ENCODE measurements around the gene MSI2.

The MSI2 gene

DNA sequence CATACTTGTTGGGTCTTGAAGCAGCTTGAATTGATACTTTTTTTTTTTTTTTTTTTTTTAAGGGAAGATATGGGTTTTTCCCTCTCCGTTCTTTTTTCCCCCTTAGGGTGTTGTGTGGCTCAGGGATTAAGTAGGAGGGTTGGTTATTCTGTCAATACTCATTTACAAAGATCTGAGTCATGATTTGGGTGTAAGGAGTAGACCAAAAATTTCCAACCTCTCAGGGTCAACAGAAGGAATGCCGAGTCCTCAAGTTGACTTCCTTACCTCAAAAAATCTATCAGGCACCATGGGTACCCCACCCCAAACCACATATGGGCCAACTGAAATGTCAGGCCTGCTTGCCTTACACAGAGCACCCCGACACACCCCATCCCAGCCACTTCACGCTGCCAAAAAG, 258.3 kb downstream of the MSI2 start:
- DNase-seq (ENCODE audit: extremely low read depth in 1 of 2, low read depth in 1 of 2) = no peak

DNA sequence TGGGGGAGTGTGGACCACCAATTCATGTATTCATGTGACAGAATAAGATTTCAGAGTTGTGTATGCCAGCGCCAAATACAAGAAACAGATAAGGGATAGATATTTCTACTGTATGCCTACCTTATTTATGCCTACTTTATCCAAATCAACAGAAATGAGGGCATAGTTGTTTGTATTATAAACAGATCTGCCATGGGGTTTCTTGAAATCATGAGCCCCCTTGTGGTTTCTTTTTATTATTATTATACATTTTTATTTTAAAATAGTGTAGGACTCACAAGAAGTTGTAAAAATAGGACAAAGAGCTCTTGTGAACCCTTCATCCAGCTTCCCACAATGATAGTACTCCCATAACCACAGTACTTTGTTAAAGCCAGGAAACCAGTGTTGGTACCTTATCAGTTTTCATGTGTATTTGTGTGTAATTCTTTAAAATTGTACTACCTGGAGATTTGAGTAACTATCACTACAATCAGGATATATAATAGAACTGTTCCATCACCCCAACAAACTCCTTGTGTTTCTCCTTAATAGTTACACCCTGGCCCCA, 259.4 kb downstream of the MSI2 start:
- DNase-seq (ENCODE audit: extremely low read depth in 1 of 2, low read depth in 1 of 2) = no peak

DNA sequence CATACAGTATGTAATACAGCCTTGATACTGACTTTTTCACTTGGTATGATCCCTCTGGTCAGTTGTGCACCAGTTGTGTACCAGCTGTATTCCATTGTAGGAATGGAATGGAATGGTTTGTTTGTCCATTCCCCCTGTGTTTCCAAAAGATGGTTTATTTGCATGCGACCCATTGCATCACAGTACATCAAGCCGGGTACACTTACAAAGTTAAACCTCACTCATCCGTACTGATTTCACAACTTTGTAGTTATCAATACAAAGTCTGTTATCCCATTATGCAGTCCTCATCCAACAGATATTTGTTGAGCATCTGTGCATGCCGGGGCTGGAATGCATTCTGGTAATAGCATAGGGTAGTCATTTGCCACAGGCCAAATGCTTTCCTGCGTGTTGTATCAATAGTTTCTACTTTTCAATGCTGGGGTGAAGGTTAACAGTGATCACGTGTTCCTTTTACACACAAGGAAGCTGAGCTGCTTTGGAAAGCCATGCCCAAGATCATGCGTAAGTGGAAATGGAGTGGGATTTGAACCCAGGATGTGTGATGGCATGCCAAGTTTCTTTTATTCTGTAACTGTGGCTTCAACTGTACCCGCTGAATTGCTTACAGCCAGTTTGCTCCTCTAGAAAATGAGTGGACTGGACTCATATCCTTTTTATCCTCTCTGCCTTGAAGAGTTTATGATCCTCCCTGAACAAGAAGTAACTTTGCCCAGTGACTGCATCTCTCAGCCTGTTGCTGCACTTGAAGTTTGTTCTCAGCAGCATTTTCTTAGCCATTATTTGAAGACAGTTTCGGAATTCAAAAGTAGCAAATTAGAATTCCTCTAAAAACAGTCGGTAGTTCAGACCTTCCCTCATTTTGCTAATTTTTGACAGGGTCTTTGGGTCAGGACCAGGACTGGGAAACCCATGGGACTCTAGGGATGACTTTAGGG, 260.2 kb downstream of the MSI2 start:
- no peak for DNase-seq (ENCODE audit: extremely low read depth in 1 of 2, low read depth in 1 of 2)

DNA sequence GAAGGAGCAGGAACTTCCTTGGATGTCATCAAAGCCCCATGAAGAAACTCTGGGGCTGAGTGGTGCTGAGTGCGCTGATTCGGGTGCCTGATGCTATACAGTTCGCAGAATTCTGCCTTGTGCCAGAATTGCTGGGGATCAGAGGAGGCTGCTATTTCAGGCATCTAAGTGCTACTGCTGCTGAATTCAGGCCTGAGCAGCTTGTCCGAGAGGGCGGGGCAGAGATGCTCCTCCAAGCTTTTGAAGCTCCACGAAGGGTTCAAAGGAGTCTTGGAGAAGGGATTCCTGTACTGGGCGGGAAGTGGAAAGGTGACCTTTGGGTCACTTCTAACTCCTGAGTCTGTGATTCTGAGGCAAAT, 260.9 kb downstream of the MSI2 start:
- DNase-seq (ENCODE audit: extremely low read depth in 1 of 2, low read depth in 1 of 2) = no peak

DNA sequence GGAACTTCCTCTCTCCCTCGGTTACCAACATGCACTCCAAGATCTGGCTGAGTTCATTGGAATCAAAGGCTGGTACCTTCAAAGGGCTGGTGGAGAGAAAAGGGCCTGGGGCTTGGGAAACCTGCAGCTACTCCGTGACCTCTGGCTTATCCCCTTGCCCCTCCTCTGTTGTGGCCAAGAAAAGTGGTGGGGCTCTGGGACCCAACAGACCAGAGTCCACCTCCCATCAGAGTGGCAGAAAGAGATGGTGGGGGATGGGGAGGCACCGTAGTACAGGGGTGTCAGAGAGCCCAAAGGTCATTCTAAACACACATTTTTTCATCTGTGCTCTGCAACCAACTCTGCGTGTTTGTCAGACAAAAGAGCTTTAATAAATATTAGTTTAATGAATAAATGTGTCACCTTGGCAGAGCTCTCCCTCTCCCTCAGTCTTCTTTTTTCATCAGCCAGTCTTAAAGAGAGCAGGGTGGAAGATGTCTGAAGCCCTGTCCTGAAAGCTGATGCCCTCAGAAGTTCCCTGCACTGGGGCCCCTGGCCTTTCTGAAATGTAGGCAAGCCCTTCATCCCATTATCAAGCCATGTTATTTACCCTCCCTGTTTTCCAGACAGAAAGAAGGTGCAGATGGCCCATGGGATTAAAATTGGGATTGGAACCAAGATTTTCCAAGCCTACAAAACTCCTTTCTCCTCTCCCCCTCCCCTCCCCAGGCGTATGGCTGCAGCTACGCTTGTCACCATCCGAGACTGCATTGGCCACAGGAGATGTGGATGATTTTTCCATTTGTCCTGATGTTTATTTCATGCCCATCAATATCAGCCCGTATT, 261.5 kb downstream of the MSI2 start:
- DNase-seq (ENCODE audit: extremely low read depth in 1 of 2, low read depth in 1 of 2) = no peak

DNA sequence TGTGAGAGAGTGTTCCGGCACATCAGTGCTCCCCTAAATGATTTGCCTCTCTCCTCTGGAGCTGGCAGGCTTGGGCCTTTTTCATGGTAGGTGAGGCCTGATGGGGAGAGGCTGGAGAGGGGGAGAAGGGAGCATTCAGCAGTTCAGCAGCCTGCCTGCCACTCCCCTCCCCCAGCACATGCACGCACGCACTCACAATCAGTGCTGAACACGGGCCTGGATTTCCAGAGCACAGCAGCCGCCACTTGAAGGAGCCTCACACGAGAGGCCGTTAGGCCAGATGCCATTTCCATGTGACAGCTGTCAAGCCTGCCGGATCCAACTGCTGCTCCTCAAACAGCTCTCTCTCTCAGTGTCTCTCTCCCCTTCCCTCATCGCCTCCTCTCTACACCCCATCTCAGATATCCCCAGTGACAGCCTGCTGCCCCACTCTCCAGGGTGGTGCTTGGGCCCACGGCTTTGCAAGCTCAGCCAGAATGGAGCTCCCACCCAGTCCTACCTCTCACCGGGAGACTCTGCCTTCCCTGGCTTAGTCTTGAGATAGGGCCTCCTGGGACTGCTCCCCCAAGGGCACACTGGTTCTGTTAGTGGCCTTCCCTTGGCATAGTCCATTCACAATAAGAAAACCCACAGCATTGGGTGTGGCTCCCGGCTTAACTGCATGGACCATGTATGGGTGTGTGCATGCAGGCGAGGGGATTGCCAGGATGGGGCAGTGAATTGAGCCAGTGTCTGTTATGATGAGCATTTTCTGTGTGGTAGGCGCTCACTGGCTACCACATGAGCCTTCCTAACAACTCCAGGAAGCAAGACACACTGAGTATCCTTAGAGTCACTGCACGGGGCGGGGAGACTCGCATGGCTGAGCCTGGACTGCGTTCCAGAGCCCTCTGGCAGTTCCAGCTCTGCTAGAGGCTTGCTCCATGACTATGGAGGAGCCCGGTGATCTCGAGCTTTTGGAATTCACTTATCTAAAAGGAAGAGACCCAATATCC, 262.6 kb downstream of the MSI2 start:
- DNase-seq (ENCODE audit: extremely low read depth in 1 of 2, low read depth in 1 of 2) = no peak

DNA sequence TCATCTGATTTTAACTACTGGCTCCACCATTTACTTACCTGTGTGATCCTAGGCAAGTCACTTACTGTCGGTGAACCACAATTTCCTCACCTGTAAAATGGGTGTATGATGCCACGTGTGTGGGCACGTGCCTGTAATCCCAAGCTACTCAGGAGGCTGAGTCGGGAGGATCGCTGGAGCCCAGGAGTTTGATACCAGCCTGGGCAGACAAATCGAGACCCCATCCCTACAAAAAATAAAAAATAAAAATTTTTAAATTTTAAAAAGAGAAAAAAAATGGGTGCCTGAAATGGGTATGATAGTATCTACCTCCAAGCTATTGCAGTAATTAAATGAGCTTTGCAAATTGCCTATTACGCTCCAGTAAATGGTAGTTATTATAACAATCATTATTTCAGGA, 263.5 kb downstream of the MSI2 start:
- DNase-seq (ENCODE audit: extremely low read depth in 1 of 2, low read depth in 1 of 2) = no peak

DNA sequence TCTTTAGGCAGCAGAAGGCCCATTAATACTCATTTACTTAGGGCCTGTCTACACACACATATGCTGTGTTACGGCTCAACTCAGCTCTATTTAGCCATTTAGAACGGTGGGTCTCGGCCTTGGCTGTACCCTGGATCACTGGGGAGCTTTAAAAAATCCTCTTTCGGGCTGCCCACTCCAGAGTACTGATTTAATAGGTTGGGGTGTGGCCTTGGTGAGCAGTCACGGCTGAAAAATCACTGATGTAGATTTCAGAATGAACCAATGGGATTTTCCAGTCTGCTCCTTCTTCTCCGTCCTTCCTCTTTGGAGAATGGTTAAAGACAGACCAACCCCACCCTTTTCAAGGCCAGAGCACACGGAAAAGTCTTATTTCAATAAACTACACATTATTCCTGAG, 265.3 kb downstream of the MSI2 start:
- no peak for DNase-seq (ENCODE audit: extremely low read depth in 1 of 2, low read depth in 1 of 2)

DNA sequence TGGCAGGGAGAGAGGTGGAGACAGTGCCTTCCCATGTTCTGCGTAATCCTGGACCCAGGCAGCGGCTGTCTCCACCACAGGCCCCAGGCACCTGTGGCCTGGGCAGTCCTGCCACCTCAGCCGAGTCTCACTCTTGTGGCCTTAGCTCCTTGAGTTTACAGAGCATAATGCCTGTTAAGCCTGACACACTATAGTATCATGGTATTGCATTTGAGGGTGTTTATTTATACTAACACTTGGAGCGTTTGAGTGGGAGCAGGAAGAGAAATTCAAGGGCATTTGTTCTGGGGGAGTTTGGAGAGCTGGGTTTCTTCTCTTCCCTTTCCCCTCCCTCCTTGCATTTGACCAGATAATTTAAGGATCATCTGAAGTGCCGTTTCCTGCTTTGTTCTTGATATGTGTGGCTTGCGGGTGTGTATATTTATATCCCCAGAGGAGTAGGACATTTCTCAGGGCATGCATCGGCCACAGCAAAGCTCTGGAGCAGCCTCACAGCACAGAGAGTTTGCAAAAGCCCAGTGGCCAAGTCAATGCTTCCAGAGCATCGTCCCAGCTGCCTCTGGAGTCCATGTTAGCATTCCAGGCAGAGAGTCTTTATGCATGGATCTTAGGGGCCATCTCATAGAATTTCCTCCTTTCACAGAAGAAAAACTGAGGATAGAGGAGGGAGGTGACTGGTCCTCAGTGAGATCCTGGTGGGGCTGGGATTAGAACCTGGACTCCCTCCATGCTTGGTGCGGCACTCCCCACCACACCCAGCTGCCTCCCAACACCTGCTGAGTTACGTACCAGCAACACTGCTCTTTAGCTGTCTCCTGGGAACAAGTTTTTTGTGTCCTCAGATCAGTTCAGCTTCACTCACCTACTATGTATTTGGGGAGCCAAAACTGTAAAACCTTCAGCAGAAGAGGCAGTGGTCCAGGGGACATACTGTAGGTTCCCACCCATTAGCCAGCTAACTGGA, 266.0 kb downstream of the MSI2 start:
- DNase-seq (ENCODE audit: extremely low read depth in 1 of 2, low read depth in 1 of 2) = no peak

DNA sequence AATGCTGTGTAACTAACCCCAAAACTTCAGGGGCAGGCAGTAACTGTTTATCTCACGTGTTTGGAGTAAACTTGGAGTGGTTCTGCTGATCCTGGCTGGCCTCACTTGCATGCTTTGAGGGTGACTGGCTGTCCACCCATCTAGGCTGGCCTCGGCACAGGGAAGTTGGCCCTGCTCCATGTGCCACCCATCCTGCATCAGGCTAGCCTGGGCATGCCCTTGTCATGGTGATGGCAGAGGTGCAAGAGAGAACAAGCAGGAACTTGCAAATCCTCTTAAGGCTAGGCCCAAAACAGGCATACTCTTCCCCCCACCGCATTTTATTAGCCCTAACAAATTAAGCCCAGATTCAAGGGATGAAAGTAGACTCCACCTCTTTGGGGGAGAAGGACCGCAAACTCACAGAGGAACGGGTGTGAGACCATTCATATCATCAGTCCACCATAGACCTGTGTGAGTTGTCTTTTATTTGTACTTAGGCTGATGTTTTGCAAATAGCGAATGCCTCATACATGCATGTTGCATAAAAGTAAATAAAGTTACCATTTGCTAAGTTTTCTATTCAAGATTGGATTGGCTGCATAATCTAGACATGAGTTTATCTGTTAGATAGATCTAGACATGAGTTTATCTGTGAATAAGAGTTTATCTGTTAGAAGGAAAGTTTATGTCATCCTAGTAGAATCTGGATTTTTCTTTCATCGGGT, 267.8 kb downstream of the MSI2 start:
- no peak for DNase-seq (ENCODE audit: extremely low read depth in 1 of 2, low read depth in 1 of 2)

DNA sequence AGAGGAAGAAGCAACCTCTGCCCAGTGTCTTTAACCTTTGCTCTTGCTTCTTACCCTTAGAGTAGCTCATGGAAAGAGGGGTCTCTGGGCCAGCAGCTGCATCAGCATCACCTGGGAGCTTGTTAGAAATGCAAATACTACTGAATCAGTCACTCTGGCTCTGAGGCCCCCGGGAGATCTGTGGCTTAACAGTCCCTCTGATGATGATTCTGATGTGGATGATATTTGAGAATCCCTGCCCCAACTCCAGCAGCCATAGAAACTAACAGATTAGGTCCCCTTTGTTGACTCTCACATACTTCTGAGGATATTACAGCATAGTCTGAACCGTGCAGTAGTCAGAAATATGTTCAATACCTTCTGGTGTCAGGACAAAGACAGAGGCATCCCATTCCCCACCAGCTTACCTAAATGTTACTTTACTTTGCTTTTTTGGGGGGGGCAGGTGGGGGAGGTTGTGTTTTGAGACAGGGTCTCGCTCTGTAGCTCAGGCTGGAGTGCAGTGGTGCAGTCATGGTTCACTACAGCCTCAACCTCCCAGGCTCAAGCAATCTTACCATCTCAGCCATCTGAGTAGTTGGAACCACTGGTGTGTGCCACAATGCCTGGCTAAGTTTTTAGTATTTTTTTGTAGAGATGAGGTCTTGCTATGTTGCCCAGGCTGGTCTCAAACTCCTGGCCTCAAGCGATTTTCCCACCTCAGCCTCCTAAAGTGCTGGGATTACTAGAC, 268.7 kb downstream of the MSI2 start:
- DNase-seq (ENCODE audit: extremely low read depth in 1 of 2, low read depth in 1 of 2) = no peak

DNA sequence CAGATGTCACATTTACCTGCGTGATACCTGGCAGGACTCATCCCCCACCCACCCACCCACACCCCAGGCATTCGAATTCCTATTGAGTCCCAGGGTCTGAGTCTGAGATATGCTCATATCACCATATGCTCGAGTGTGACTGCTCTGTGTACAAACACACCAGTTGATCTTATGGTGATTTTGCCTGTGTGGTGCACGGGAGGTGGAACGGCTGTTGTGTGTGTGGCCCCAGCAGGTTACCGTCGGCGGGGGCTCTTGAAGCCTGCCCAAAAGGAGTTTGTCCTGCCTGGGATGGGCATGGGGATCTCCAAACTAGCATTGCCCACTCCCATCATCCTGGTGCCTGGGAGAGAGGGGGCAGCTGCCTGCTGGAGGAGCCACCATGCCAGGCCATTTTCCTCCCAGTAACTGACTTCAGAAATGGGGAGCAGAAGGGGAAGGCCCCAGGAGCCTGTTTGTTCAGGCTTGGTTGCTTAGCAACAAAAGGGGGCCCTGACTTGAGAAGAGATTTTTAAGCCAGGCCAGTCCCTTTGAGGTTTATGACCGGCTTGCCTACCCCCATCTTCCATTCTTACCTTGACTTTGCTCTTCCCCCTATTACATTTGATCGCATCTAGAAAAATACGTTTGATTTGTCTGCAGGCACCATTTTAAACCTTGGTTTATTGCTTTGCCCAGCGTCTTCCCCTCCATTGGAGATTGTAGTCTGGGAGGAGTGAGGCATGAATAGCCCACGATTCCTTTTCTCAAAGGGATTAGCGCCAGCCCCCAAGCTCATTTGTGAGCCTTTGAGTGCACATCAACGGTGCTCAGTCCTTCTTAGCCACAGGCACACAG, 271.1 kb downstream of the MSI2 start:
- no peak for DNase-seq (ENCODE audit: extremely low read depth in 1 of 2, low read depth in 1 of 2)

DNA sequence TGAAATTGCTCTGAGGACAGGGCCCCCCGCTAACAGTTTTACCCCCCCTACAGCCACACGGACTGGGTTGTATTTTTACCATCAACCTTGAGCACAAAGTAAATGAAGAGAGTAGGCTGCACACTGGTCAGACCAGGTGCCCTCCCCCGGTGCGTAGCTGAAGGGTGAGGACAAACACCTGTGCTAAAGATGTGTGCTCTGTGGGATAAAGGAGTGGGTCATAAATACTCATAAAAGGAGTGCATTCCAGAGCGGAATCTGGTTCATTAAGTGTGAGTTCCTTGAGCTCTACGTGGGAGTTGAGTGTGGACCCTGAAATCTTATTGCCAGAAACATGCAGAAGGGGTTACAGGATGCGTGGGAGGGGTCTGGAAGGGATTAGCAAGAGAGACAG, 271.7 kb downstream of the MSI2 start:
- DNase-seq (ENCODE audit: extremely low read depth in 1 of 2, low read depth in 1 of 2) = no peak

DNA sequence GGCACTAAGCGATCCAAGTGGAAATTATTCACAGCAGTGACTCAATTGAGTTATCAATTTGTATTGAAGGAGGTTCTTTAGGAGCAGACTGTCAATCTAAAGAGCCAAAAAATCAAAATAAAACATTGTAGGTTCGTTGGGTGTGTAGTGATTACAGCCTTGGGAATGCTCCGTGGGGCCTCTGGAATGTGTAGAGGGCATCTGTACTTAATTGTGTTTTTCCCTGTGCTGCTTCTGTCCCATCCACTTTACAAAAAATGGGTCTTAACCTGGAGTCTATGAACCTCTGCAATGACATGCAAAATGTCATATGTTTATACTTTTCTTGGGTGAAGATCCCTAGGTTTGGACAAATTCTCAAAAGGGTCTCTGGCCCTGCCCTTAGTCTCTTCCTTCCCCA, 273.7 kb downstream of the MSI2 start:
- DNase-seq (ENCODE audit: extremely low read depth in 1 of 2, low read depth in 1 of 2) = no peak

DNA sequence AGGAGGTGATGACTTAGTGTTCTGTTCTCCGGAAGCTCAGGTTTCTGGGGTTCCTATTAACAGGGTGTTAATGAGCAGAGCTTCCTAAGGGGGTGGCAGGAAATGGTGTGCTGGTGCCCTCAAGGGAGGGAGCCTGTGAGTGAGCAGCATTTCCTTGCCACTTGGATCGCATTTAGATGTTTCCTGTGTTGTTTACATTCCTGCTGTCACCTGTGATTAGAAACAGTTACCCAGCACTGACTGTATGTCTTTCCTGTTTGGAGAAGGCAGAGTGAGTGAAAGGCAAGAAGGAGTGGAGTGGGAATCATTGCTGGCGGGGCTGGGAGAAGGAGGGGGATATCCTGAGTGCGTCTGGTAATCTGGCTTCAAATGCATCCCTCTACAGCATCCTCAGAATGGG, 274.2 kb downstream of the MSI2 start:
- DNase-seq (ENCODE audit: extremely low read depth in 1 of 2, low read depth in 1 of 2) = no peak

DNA sequence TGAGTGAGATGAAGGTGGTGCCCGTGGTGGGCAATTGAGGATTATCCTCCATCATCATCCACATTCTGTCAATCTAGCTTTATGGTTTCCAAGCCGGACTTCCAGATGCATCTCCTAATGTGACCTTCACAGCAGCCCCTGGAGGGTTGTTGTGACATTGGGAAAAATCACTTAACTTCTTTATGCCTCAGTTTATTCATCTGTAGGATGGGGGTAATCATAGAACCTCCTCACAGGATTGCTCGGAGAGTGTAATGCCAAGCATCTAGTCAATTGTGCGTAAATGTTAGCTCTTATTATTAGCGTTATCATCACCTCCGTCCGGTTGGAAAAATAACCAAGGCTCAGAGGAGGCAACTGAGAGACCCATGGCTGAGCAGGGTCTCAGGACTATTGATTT, 274.8 kb downstream of the MSI2 start:
- no peak for DNase-seq (ENCODE audit: extremely low read depth in 1 of 2, low read depth in 1 of 2)
